ENCODE results near the gene NKPD1.

NKPD1 gene

DNA sequence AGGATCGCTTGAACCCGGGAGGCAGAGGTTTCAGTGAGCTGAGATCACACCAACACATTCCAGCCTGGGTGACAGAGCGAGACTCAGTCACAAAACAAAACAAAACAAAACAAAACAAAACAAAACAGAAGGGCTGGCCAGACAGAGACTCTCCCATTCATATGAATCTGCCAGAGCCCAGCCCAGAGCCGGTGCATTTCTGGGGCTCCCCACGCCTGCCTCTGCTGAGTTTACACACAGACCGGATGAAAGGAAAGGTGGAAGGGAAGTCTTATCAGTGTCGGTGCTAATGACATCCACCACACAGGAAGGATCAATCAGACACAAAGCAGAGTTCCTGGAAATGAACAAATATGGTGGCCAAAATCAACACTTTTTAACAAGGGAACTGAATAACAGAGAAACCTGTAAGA lies 10.4 kb upstream of the NKPD1 start:
- H4K20me1 ChIP-seq (ENCODE audit: insufficient read depth, low read length), result no peaks in the 10 kb centered on the region
- H3K4me1 ChIP-seq (ENCODE audit: low read length), result no peaks in the 10 kb centered on the region
- H3K36me3 ChIP-seq (replicated peaks; ENCODE audit: low read depth, low read length), result no peaks in the 10 kb centered on the region
- H3K9ac ChIP-seq (ENCODE audit: low read length), result no peak overlapping the region
- no peaks in the 10 kb centered on the region for H3K9me3 ChIP-seq (ENCODE audit: insufficient read depth, low read length)
- no peaks in the 10 kb centered on the region for H3K79me2 ChIP-seq (ENCODE audit: low read length)
- H2AFZ ChIP-seq (ENCODE audit: low read depth, low read length), result no peak overlapping the region
- H3K27ac ChIP-seq (ENCODE audit: low read length), result no peak overlapping the region
- no peak overlapping the region for H3K4me3 ChIP-seq (ENCODE audit: low read length)
- H3K27me3 ChIP-seq (ENCODE audit: low read depth, low read length), result no peaks in the 10 kb centered on the region
- TF ChIP-seq, protein P1, sequence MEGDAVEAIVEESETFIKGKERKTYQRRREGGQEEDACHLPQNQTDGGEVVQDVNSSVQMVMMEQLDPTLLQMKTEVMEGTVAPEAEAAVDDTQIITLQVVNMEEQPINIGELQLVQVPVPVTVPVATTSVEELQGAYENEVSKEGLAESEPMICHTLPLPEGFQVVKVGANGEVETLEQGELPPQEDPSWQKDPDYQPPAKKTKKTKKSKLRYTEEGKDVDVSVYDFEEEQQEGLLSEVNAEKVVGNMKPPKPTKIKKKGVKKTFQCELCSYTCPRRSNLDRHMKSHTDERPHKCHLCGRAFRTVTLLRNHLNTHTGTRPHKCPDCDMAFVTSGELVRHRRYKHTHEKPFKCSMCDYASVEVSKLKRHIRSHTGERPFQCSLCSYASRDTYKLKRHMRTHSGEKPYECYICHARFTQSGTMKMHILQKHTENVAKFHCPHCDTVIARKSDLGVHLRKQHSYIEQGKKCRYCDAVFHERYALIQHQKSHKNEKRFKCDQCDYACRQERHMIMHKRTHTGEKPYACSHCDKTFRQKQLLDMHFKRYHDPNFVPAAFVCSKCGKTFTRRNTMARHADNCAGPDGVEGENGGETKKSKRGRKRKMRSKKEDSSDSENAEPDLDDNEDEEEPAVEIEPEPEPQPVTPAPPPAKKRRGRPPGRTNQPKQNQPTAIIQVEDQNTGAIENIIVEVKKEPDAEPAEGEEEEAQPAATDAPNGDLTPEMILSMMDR (IDR thresholded peaks at IDR 0.05; ENCODE audit: low read depth, low read length), result no peak
- no peak for TF ChIP-seq EZH2phosphoT487 (IDR thresholded peaks at IDR 0.05; ENCODE audit: low read depth)
- no peak overlapping the region for H3K4me2 ChIP-seq (ENCODE audit: low read length)

DNA sequence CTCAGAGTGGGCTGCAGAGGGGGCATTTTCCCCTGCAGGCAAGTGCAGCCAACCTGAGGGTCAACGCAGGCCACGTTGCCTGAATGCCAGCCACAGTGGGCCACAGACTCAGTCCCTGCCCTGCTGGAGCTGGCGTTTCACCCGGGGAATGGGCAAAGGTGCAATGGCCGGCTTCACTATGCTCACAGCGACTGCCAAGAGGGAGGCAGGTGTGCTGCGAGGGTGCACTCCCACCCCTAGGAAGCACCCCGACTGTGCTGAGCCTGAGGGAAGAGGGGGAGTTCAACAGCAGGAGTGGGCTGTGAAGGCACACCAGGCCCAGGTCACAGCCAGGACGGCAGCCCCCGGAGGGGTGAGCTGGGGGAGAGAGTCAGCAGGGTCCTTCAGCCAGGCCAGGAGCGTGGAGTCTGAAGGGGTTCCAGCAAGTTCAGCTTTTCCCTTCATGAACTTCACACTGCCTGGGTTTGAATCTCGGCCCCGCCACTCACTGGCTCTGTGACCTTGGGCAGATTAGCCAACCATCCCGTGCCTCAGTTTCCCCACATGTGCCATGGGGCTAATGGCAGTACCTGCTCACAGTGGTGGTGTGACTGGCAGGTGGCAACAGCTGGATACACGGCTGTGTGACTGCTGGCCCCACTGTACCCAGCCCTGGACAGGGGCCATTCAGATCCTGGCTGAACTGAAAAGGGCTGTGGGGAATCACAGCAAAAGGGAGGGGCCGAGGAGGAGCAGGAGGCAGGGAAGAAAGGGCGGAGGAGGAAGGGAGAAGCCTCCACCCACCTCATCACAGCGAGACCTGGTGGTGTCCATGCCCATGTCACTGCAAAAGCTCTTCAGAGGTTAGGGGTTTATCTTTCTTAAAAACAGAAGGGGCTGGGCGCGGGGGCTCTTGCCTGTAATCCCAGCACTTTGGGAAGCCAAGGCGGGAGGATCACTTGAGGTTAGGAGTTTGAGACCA lies 9.6 kb upstream of the NKPD1 start:
- Histone ChIP-seq H2AFZ (ENCODE audit: low read depth, low read length) (no peak overlapping the region), H3K4me2 (ENCODE audit: low read length) (no peak overlapping the region), H3K9ac (ENCODE audit: low read length) (no peak overlapping the region)

DNA sequence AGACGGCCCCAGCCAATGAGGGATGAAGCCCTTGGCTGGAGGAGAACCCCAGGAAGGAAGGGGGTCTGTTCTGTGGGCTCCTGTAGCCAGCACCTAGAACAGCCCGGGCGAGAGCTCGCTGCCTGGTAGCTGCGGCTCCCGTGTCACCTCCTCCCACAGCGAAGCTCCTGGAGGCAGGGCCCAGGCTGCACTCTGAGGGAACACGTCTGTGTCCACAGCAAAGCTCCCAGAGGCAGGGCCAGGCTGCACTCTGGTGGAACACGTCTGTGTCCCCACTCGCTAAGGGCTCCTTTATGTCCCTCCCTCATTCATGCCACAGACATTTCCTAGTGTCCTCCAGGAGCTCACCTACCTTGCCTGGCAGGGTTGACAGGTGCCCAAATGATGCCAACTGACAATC lies 8.8 kb upstream of the NKPD1 start:
- no peak overlapping the region for H2AFZ ChIP-seq (ENCODE audit: low read depth, low read length)
- no peaks in the 10 kb centered on the region for H3K79me2 ChIP-seq (ENCODE audit: low read length)
- H3K4me2 ChIP-seq (ENCODE audit: low read length), result no peak overlapping the region
- H3K4me1 ChIP-seq (ENCODE audit: low read length), result peaks cover 8% of the 10 kb centered on the region
- TF ChIP-seq, protein P1 (IDR thresholded peaks at IDR 0.05; ENCODE audit: low read depth, low read length), result no peak
- no peak for TF ChIP-seq EZH2phosphoT487 (IDR thresholded peaks at IDR 0.05; ENCODE audit: low read depth)
- no peak overlapping the region for H3K9ac ChIP-seq (ENCODE audit: low read length)
- no peaks in the 10 kb centered on the region for H4K20me1 ChIP-seq (ENCODE audit: insufficient read depth, low read length)
- H3K27ac ChIP-seq (ENCODE audit: low read length), result no peak overlapping the region
- no peak overlapping the region for H3K4me3 ChIP-seq (ENCODE audit: low read length)
- H3K27me3 ChIP-seq (ENCODE audit: low read depth, low read length), result no peaks in the 10 kb centered on the region
- H3K36me3 ChIP-seq (replicated peaks; ENCODE audit: low read depth, low read length), result no peaks in the 10 kb centered on the region
- no peaks in the 10 kb centered on the region for H3K9me3 ChIP-seq (ENCODE audit: insufficient read depth, low read length)

More for the DNA sequence above, 9.6 kb upstream of the NKPD1 start:
- H3K79me2 ChIP-seq (ENCODE audit: low read length), result no peaks in the 10 kb centered on the region
- H3K27ac ChIP-seq (ENCODE audit: low read length), result no peak overlapping the region
- H3K4me1 ChIP-seq (ENCODE audit: low read length), result no peaks in the 10 kb centered on the region
- TF ChIP-seq, protein P1 (IDR thresholded peaks at IDR 0.05; ENCODE audit: low read depth, low read length), result no peak
- TF ChIP-seq EZH2phosphoT487 (IDR thresholded peaks at IDR 0.05; ENCODE audit: low read depth), result no peak
- no peak overlapping the region for H3K4me3 ChIP-seq (ENCODE audit: low read length)
- no peaks in the 10 kb centered on the region for H3K27me3 ChIP-seq (ENCODE audit: low read depth, low read length)
- no peaks in the 10 kb centered on the region for H4K20me1 ChIP-seq (ENCODE audit: insufficient read depth, low read length)
- H3K9me3 ChIP-seq (ENCODE audit: insufficient read depth, low read length), result no peaks in the 10 kb centered on the region
- H3K36me3 ChIP-seq (replicated peaks; ENCODE audit: low read depth, low read length), result no peaks in the 10 kb centered on the region

DNA sequence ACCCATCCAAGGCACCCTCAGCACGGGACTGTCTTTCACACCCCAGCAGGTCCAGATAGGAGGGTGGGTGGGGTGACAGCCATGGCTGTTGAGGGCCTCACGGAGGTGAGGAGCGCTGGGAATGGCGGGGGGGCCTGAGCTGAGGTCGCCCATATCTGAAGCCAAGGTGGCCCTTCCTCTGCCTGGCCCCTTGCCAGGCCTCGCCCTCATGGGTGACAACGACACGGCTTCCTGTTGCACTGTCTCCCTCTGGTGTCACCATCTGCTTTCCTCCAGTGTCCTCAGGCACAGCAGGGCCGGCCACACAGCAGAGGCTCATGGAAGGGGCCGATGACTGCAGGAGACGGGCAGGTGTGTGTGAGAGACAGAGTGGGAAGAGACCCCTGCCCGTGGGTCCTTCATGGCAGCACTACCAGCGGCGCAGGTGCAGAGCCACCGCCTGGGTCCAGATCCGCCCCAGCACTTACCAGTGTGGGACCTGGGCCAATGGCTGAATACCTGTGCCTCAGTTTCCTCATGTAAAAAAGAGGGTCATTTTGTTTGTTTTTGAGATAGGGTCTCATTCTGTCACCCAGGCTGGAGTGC lies 8.1 kb upstream of the NKPD1 start:
- Histone ChIP-seq H3K36me3 (replicated peaks; ENCODE audit: low read depth, low read length) (no peaks in the 10 kb centered on the region), H3K79me2 (ENCODE audit: low read length) (no peaks in the 10 kb centered on the region), H3K9me3 (ENCODE audit: insufficient read depth, low read length) (no peaks in the 10 kb centered on the region), H3K4me1 (ENCODE audit: low read length) (peaks cover 15% of the 10 kb centered on the region), H3K4me3 (ENCODE audit: low read length) (no peak overlapping the region), H2AFZ (ENCODE audit: low read depth, low read length) (no peak overlapping the region), H3K27ac (ENCODE audit: low read length) (no peak overlapping the region), H4K20me1 (ENCODE audit: insufficient read depth, low read length) (no peaks in the 10 kb centered on the region), H3K4me2 (ENCODE audit: low read length) (no peak overlapping the region), H3K9ac (ENCODE audit: low read length) (no peak overlapping the region), H3K27me3 (ENCODE audit: low read depth, low read length) (no peaks in the 10 kb centered on the region)
- TF ChIP-seq EZH2phosphoT487 (IDR thresholded peaks at IDR 0.05; ENCODE audit: low read depth), result no peak
- TF ChIP-seq, protein P1 (IDR thresholded peaks at IDR 0.05; ENCODE audit: low read depth, low read length), result no peak

All from OCI-LY3 (cell line).